Pericardium fibroblast (primary cell): ENCODE results near the gene SNRPD1. TPM values are rescaled to one million over a fixed set of nuclear protein-coding genes. Genes with fewer than 3 reads are reported as not detected.

Experiments used
- total RNA-seq: library from RNA; depleted of rRNA; stranded (reverse); fragments of >200 nt; gene quantifications from 2 replicates; pipeline ENCODE4 v1.2.3, GENCODE V29; 2015

Gene SNRPD1
- total RNA-seq = 4.2 and 8.6 TPM in 2 replicates

DNA sequence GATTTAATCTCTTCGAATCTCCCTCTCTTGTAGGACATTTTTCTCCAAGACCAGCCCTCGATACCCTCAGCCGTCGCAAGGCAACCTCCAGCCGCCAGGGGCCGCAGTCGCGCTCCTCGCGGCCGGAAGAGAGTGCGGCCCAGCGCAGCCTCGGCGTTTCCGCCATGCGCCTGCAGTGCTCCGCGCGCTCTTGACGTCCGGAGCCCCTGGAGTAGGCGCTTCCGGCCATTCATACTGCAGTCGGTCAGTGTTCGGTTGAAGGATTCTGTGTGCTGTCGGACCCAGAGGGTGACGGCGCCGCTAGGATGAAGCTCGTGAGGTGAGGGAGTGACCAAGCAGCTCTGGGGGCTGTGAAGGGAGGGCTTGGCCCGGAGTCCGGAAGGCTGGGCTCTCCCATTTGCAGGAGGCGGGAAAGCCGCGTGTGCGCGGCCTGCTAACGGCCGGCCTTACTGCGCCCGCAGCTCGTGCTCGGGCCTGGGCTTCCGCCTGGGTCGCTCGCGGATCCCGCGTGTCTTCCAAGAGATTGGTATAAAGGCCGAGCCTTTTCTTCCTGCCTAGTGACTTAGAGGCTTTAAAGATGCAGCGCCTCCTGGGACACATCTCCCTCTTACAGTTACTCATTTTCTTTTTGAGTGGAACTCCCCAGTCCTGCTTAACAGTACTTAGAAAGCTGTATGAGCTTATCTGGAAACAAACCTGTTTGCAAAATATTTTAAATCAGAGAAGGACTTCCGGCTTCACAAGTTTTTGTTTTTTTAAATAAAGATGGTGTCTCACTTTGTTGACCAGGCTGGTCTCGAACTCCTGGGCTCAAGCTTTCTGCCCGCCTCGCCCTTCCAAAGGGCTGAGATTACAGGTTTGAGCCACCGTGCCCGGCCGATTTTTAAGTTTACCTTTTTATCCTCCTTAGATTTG, at the start of gene SNRPD1:
SNRPD1 (plus strand) TSS at position 190 of the 915 bp plus-strand sequence; CDS start at position 306, 116 bp downstream.

GRCh38 chr18:21600526-21601410, 11.3 kb upstream of the SNRPD1 start, which contains the start of gene ESCO1:
Gene ESCO1 (minus strand): TSS chr18:21600704. CDS start chr18:21574843, 25,861 bp downstream.

Other genes with a start within 250 kb of the SNRPD1 start
- 9.5 and 10.6 TPM in 2 replicates for gene ESCO1, start 11.6 kb upstream of the SNRPD1 start, total RNA-seq
- 3.7 and 13.2 TPM in 2 replicates for gene ABHD3, start 92.5 kb downstream of the SNRPD1 start, total RNA-seq
- gene MIB1, start 128.5 kb downstream of the SNRPD1 start, total RNA-seq = 21.4 and 23.6 TPM in 2 replicates